ENCODE data around the gene TFIP11. TPM values are rescaled to one million over a fixed set of nuclear protein-coding genes. Genes with fewer than 3 reads are reported as not detected.

The TFIP11 gene
- total RNA-seq: 10 to 100 TPM; 27.8 to 31.7 TPM
- 10 to 100 TPM; 14.3 to 21.3 TPM for polyA plus RNA-seq

- under 1% methylated on average over 40 of the region's 40 CpGs for WGBS
- TF ChIP-seq JUND (IDR thresholded peaks at IDR 0.05) (no peak), HNF4G (IDR thresholded peaks at IDR 0.05) (no peak), RAD21 (IDR thresholded peaks at IDR 0.05) (peak; percentile 40 to 60), ATF3 (IDR thresholded peaks at IDR 0.05) (no peak), TAF1 (conservative IDR thresholded peaks at IDR 0.05) (no peak), MAX (IDR thresholded peaks at IDR 0.05) (peak; percentile 84), REST (IDR thresholded peaks at IDR 0.05) (no peak), EGR1 (IDR thresholded peaks at IDR 0.05; ENCODE audit: low read depth in 2 of 2) (no peak), GABPA (IDR thresholded peaks at IDR 0.05 in 1 of 2, conservative IDR thresholded peaks at IDR 0.05 in 1 of 2) (peak; percentile 96 to 100), SP1 (IDR thresholded peaks at IDR 0.05) (no peak), ZBTB33 (IDR thresholded peaks at IDR 0.05) (peak; percentile 81), YY1 (IDR thresholded peaks at IDR 0.05) (peak; percentile 88), RXRA (IDR thresholded peaks at IDR 0.05) (peak in 1 of 2 donors; percentile 14)
- Histone ChIP-seq H3K9ac (ENCODE audit: low read depth in 1 of 2, low read length in 2 of 2) (peak within 1 kb of the TSS; percentile 74 to 79), H3K4me1 (ENCODE audit: control insufficient read depth in 4 of 4, insufficient read depth in 4 of 4, low read length in 3 of 4) (peaks cover 1 to 40% (median 33%) of the 10 kb centered on the region in 4 donors), H3K9me3 (ENCODE audit: control insufficient read depth in 4 of 4, low read length in 3 of 4) (no peaks in the 10 kb centered on the region), H3K27ac (ENCODE audit: low read depth in 1 of 2, low read length in 2 of 2) (peak within 1 kb of the TSS; percentile 56 to 69), H3K27me3 (ENCODE audit: control insufficient read depth in 4 of 4, insufficient read depth in 4 of 4, low read length in 3 of 4) (no peaks in the 10 kb centered on the region), H3K36me3 (ENCODE audit: control insufficient read depth in 4 of 4, insufficient read depth in 3 of 4, low read depth in 1 of 4, low read length in 3 of 4) (peaks cover 2 to 27% (median 17%) of the 10 kb centered on the region in 4 donors), H3K4me3 (ENCODE audit: low read depth in 1 of 3, low read length in 3 of 3) (peak within 1 kb of the TSS; percentile 61 to 99 (median 98))
- DNase-seq (ENCODE audit: low spot score): peak; percentile 97
These were observed at the start of gene TFIP11 for GRCh38 chr22:26512149-26512793. TSS of gene TFIP11 (minus strand) at chr22:26512473. CDS start at chr22:26510272, 2,201 bp downstream.

GRCh38 chr22:26561756-26562417, 49.6 kb upstream of the TFIP11 start:
- H3K27me3 ChIP-seq (ENCODE audit: control insufficient read depth in 4 of 4, insufficient read depth in 4 of 4, low read length in 3 of 4): no peaks in the 10 kb centered on the region
- peaks cover 11 to 74% (median 57%) of the 10 kb centered on the region in 4 donors for H3K4me1 ChIP-seq (ENCODE audit: control insufficient read depth in 4 of 4, insufficient read depth in 4 of 4, low read length in 3 of 4)
- no peak for DNase-seq (ENCODE audit: low spot score)
- peak overlapping the region; percentile 86 to 89 for H3K27ac ChIP-seq (ENCODE audit: low read depth in 1 of 2, low read length in 2 of 2)
- H3K9me3 ChIP-seq (ENCODE audit: control insufficient read depth in 4 of 4, low read length in 3 of 4): no peaks in the 10 kb centered on the region
- 30% methylated on average over 9 of the region's 9 CpGs for WGBS
- H3K9ac ChIP-seq (ENCODE audit: low read depth in 1 of 2, low read length in 2 of 2): peak overlapping the region in 1 of 2 donors; percentile 0
- H3K4me3 ChIP-seq (ENCODE audit: low read depth in 1 of 3, low read length in 3 of 3): no peak overlapping the region
- H3K36me3 ChIP-seq (ENCODE audit: control insufficient read depth in 4 of 4, insufficient read depth in 3 of 4, low read depth in 1 of 4, low read length in 3 of 4): peaks cover 1 to 6% (median 4%) of the 10 kb centered on the region in 4 donors
- peak; percentile 13 for TF ChIP-seq ZBTB33 (IDR thresholded peaks at IDR 0.05)
- no peak for TF ChIP-seq HNF4G (IDR thresholded peaks at IDR 0.05)
- TF ChIP-seq CTCF (IDR thresholded peaks at IDR 0.05; ENCODE audit: low read depth, low read length, missing input control): peak; percentile 22
- no peak for TF ChIP-seq YY1 (IDR thresholded peaks at IDR 0.05)
- TF ChIP-seq GABPA (IDR thresholded peaks at IDR 0.05 in 1 of 2, conservative IDR thresholded peaks at IDR 0.05 in 1 of 2): no peak
- peak; percentile 17 to 48 for TF ChIP-seq JUND (IDR thresholded peaks at IDR 0.05)
- TF ChIP-seq RAD21 (IDR thresholded peaks at IDR 0.05): peak; percentile 45 to 66
- TF ChIP-seq NR2F2 (IDR thresholded peaks at IDR 0.05): no peak
- TF ChIP-seq ATF3 (IDR thresholded peaks at IDR 0.05): no peak
- peak; percentile 83 for TF ChIP-seq FOXA1 (IDR thresholded peaks at IDR 0.05)
- TF ChIP-seq RXRA (IDR thresholded peaks at IDR 0.05): peak; percentile 75 to 83

All from liver (tissue), 9 donors.